Progenitor cell of endocrine pancreas (in vitro differentiated cells): ENCODE measurements around the gene FRMD4A. TPM values are rescaled to one million over a fixed set of nuclear protein-coding genes. Genes with fewer than 3 reads are reported as not detected.
"Not testable (repeated sequence)": the region's sequence is repeated elsewhere in the genome, so short reads cannot be mapped to it uniquely, and the experiment has no call there.

ENCODE experiments used
- DNase-seq: peaks from one replicate; pipeline ENCODE4 v3.0.0; 2021; ENCODE audit warnings: low spot score; ENCODE audit not compliant: unreplicated experiment
- H3K27ac Mint-ChIP-seq: 2 replicates; pipeline ENCODE4 v1.8.0; 2021; ENCODE audit warnings: mild to moderate bottlenecking, moderate library complexity, mixed read lengths
- H3K27me3 Mint-ChIP-seq: 2 replicates; pipeline ENCODE4 v1.8.0; 2021; ENCODE audit warnings: mixed read lengths
- H3K36me3 Mint-ChIP-seq: 2 replicates; pipeline ENCODE4 v1.8.0; 2022; ENCODE audit warnings: mixed read lengths; ENCODE audit not compliant: insufficient read depth
- H3K4me1 Mint-ChIP-seq: 2 replicates; pipeline ENCODE4 v1.8.0; 2021; ENCODE audit warnings: low read depth, mixed read lengths
- H3K4me3 Mint-ChIP-seq: 2 replicates; pipeline ENCODE4 v1.8.0; 2021; ENCODE audit warnings: low read depth, mild to moderate bottlenecking, moderate library complexity, mixed read lengths
- H3K9me3 Mint-ChIP-seq: 2 replicates; pipeline ENCODE4 v1.8.0; 2021; ENCODE audit warnings: low read depth, mixed read lengths
- total RNA-seq: library from RNA; stranded (reverse); gene quantifications from 2 replicates; pipeline ENCODE4 v1.2.1, GENCODE V29; 2021
- TF ChIP-seq, protein P1 (sequence below): fragments of 200-600 bp; sonication (generic); IDR thresholded peaks from one replicate; pipeline ENCODE4 v1.5.0; 2021; ENCODE audit warnings: antibody characterized with exemption, mild to moderate bottlenecking; ENCODE audit not compliant: unreplicated experiment

FRMD4A gene
- total RNA-seq, 1 donor from 2014 or later: 42.2 TPM

- Mint-ChIP-seq H3K27ac (peak overlapping the region; percentile 86), H3K9me3 (peaks cover 5% of the 10 kb centered on the region), H3K27me3 (peaks cover 5% of the 10 kb centered on the region), H3K36me3 (peaks cover 4% of the 10 kb centered on the region), H3K4me3 (no peak overlapping the region), H3K4me1 (peaks cover 35% of the 10 kb centered on the region)
- TF ChIP-seq, protein P1, sequence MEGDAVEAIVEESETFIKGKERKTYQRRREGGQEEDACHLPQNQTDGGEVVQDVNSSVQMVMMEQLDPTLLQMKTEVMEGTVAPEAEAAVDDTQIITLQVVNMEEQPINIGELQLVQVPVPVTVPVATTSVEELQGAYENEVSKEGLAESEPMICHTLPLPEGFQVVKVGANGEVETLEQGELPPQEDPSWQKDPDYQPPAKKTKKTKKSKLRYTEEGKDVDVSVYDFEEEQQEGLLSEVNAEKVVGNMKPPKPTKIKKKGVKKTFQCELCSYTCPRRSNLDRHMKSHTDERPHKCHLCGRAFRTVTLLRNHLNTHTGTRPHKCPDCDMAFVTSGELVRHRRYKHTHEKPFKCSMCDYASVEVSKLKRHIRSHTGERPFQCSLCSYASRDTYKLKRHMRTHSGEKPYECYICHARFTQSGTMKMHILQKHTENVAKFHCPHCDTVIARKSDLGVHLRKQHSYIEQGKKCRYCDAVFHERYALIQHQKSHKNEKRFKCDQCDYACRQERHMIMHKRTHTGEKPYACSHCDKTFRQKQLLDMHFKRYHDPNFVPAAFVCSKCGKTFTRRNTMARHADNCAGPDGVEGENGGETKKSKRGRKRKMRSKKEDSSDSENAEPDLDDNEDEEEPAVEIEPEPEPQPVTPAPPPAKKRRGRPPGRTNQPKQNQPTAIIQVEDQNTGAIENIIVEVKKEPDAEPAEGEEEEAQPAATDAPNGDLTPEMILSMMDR: no peak
- no peak for DNase-seq
Observed at GRCh38 chr10:13767676-13768178, 563.0 kb downstream of the FRMD4A start.

DNA sequence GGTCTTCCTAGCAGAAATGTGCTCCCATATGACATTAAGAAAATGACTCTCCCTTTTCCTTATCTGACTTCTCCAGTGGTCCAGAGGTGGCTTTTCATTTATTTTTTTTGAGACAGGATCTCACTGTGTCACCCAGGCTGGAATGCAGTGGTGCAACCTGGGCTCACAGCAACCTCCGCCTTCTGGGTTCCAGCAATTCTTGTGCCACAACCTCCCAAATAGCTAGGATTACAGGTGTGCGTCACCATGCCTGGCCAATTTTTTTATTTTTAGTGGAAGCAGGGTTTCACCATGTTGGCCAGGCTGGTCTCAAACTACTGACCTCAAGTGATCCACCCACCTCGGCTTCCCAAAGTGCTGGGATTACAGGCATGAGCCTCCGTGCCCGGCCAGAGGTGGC, 563.6 kb downstream of the FRMD4A start:
- not testable (repeated sequence) for H3K4me3 Mint-ChIP-seq, H3K27ac Mint-ChIP-seq, DNase-seq, H3K27me3 Mint-ChIP-seq, H3K9me3 Mint-ChIP-seq, H3K36me3 Mint-ChIP-seq
- peaks cover 40% of the 10 kb centered on the region for H3K4me1 Mint-ChIP-seq

GRCh38 chr10:13765641-13766341, 564.9 kb downstream of the FRMD4A start:
- Mint-ChIP-seq H3K27ac (peak overlapping the region; percentile 92), H3K4me3 (peak overlapping the region; percentile 43), H3K4me1 (peaks cover 48% of the 10 kb centered on the region), H3K27me3 (peaks cover 5% of the 10 kb centered on the region), H3K36me3 (peaks cover 4% of the 10 kb centered on the region), H3K9me3 (peaks cover 5% of the 10 kb centered on the region)
- no peak for DNase-seq
- TF ChIP-seq, protein P1: no peak

DNA sequence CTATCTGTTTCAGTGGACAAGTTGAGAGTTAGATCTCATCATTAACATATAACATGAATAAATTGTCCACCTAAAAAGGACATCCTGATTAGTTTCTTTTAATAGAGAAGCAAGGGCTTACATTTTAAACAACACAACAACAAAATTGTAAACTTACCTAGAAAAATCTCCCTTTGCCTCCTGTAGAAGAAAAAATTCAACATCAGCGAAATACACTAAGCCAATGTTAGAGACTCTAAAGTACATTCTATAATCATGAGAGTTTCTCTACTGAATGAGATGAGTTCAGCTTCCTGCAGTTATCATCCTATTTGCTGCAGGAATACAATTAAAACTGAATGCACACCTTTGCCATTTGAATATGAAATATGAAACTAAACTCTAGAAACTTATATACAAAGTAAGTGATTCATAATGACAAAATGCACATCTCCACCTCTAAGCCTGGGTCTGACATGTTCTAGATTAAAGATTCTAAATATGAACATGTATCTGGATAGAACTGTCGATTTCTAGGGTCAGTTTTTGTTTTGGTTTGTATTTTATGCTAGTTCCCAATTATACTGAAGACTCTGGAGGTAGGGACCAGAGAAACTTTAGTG, 569.1 kb downstream of the FRMD4A start:
- Mint-ChIP-seq H3K36me3 (no peaks in the 10 kb centered on the region), H3K4me1 (peaks cover 64% of the 10 kb centered on the region), H3K27me3 (no peaks in the 10 kb centered on the region), H3K4me3 (no peak overlapping the region), H3K9me3 (no peaks in the 10 kb centered on the region), H3K27ac (no peak overlapping the region)
- no peak for DNase-seq
- TF ChIP-seq, protein P1: no peak

GRCh38 chr10:13759168-13759567, 571.6 kb downstream of the FRMD4A start:
- Mint-ChIP-seq H3K36me3 (no peaks in the 10 kb centered on the region), H3K27ac (peak overlapping the region; percentile 96), H3K4me1 (peaks cover 62% of the 10 kb centered on the region), H3K27me3 (no peaks in the 10 kb centered on the region), H3K4me3 (no peak overlapping the region), H3K9me3 (no peaks in the 10 kb centered on the region)
- TF ChIP-seq, protein P1: no peak
- DNase-seq: peak; percentile 30

- Mint-ChIP-seq H3K36me3 (no peaks in the 10 kb centered on the region), H3K27ac (peak overlapping the region; percentile 96), H3K27me3 (no peaks in the 10 kb centered on the region), H3K4me3 (no peak overlapping the region), H3K9me3 (no peaks in the 10 kb centered on the region), H3K4me1 (peaks cover 63% of the 10 kb centered on the region)
- TF ChIP-seq, protein P1: no peak
- no peak for DNase-seq
Observed at GRCh38 chr10:13758756-13759155, 572.0 kb downstream of the FRMD4A start.
